Mesenteric fat pad (tissue), 1 donor: ENCODE data around the gene EXOC4. TPM values are rescaled to one million over a fixed set of nuclear protein-coding genes. Genes with fewer than 3 reads are reported as not detected.

Experiments
- DNase-seq: peaks from one replicate; pipeline ENCODE4 v3.0.0-alpha.2; 2020; ENCODE audit warnings: low spot score
- microRNA-seq: library from miRNA; unstranded; fragments of <30 nt; microRNA quantifications from one replicate; pipeline ENCODE4 v1.2.0, GENCODE V29; 2020; ENCODE audit warnings: borderline number of aligned reads
- total RNA-seq: library from RNA; stranded (reverse); fragmentation: NEBNext Ultra II Directional; extraction: Animal tissue kit (Norgen Biotek cat#: 25700); gene quantifications from one replicate; pipeline ENCODE4 v1.2.1, GENCODE V29; 2021
- donor health status: DM: yes; HTN: yes; CAD: no.

Gene EXOC4
- total RNA-seq, 1 donor from 2014 or later, result 79.3 TPM

- DNase-seq, result no peak
Measured at GRCh38 chr7:134088199-134088598, 835.3 kb downstream of the EXOC4 start.

- no peak for DNase-seq
Measured at GRCh38 chr7:134089446-134089845, 836.6 kb downstream of the EXOC4 start.

GRCh38 chr7:134098072-134098471 lies 845.2 kb downstream of the EXOC4 start:
- no peak for DNase-seq

GRCh38 chr7:134101716-134102115 lies 848.8 kb downstream of the EXOC4 start:
- DNase-seq, result no peak

GRCh38 chr7:134104166-134104565 lies 851.3 kb downstream of the EXOC4 start:
- no peak for DNase-seq

GRCh38 chr7:134105841-134106240 lies 853.0 kb downstream of the EXOC4 start:
- DNase-seq, result no peak

GRCh38 chr7:134108802-134109201 lies 855.9 kb downstream of the EXOC4 start:
- DNase-seq, result no peak

GRCh38 chr7:134113655-134114054 lies 860.8 kb downstream of the EXOC4 start:
- DNase-seq, result no peak

- no peak for DNase-seq
Measured at GRCh38 chr7:134114992-134115391, 862.1 kb downstream of the EXOC4 start.

Small RNA genes within 50 kb of the gene (microRNA-seq; reads per million reads assigned to microRNA genes)
- not detected for gene MIR6133

Other genes with a start within 250 kb of the EXOC4 start
- gene CHCHD3, start 171.0 kb upstream of the EXOC4 start, total RNA-seq, result 55.5 TPM